Right ventricle myocardium superior (tissue), 1 donor: ENCODE measurements around the gene COL23A1. TPM values are rescaled to one million over a fixed set of nuclear protein-coding genes. Genes with fewer than 3 reads are reported as not detected.

Experiments used
- ATAC-seq: fragments of 200-7000 bp; cut with Tn5 transposase; one replicate; pipeline ENCODE4 v1.9.1; 2020; ENCODE audit warnings: mild to moderate bottlenecking; ENCODE audit not compliant: poor library complexity
- DNase-seq: peaks from one replicate; pipeline ENCODE4 v3.0.0-alpha.2; 2020
- intact Hi-C: fragments of 100-400 bp; cut with DNase I; formaldehyde crosslinking; loops from one replicate; pipeline ENCODE4 v1.11.2; 2022
- total RNA-seq: library from RNA; stranded (reverse); fragmentation: NEBNext Ultra II Directional; extraction: Animal tissue kit (Norgen Biotek cat#: 25700); gene quantifications from one replicate; pipeline ENCODE4 v1.2.1, GENCODE V29; 2021
- donor health status: DM: no; HTN: yes; CAD: no; lungs with severe emphysema.

Gene COL23A1
- total RNA-seq, 1 donor from 2014 or later: 18.8 TPM

GRCh38 chr5:178471711-178472110 lies 118.5 kb downstream of the COL23A1 start:
- ATAC-seq (no peak), DNase-seq (no peak)
- intact Hi-C loops: no loop called here

- intact Hi-C loops: no loop called here
- no peak for DNase-seq
- no peak for ATAC-seq
Observed at GRCh38 chr5:178470760-178471025, 119.5 kb downstream of the COL23A1 start.

- intact Hi-C loops: no loop called here
- no peak for ATAC-seq
- no peak for DNase-seq
Observed at GRCh38 chr5:178469975-178470759, 120.0 kb downstream of the COL23A1 start.

DNA sequence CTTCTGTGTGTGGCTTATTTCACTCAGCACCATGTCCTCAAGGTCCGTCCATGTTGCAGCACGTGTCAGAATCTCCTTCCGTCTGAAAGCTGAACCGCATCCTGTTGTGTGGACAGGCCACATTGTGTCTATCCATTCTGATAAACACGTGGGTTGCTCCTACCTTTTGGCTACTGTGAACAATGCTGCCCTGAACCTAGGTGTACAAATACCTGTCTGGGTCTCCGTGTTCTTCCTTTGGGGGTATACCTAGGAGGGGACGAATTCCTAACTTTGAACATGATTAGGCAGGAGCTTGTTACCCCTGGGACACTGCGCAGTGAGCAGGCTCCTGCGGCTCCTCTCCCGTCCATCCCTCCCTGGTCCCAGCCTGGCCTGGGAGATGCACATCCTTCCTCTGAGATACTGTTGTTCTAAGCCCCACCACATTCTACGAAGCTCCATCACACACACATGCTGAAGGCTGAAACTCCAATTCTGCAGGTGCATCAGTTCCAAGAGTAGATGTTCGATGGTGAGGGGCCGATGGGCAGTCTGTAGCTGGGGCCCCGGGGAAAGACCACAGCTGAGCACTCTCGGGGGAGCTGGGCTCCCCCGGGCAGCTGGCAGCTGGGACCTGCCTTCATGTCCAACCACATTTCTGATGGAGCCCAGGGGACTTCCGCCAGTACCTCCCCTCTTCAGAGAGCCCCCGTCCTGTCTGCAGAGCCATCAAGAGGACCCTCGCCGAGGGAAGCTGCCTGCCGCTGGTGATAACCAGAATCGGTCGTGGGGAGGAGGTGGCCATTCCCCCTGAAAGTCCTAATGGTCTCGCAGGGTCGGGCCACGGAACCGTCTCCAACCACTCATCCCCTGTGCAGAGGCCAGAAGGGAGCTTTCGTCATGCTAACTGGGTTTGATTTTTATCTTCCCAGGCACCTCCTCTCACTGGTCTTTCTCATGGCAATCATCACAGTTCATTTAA lies 120.9 kb downstream of the COL23A1 start:
- no peak for ATAC-seq
- intact Hi-C loops: no loop called here
- DNase-seq: no peak

DNA sequence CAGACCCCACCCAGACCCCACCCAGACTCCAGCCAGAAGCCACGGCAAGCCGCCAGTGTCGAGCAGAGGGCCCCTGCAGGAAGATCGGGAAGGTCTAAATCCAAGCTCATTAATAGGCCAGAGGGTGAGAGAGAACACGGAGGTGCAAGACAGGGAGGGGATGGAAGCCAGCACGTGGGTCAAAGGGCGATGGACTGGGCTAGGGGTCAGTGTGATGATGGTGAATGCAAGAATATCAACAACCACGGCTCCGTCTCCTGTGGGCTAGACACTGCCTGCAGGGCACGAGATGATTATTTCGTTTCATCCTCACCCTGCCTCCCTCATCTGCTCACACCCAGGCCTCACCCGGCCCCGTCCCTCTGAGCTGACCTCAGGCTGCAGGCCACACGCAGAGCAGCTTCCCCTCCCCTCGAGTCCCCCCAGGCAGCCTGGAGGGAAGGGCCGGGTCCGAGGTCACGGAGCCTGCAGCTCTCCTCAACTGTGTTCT lies 122.0 kb downstream of the COL23A1 start:
- DNase-seq (no peak), ATAC-seq (no peak)
- intact Hi-C loops: no loop called here

DNA sequence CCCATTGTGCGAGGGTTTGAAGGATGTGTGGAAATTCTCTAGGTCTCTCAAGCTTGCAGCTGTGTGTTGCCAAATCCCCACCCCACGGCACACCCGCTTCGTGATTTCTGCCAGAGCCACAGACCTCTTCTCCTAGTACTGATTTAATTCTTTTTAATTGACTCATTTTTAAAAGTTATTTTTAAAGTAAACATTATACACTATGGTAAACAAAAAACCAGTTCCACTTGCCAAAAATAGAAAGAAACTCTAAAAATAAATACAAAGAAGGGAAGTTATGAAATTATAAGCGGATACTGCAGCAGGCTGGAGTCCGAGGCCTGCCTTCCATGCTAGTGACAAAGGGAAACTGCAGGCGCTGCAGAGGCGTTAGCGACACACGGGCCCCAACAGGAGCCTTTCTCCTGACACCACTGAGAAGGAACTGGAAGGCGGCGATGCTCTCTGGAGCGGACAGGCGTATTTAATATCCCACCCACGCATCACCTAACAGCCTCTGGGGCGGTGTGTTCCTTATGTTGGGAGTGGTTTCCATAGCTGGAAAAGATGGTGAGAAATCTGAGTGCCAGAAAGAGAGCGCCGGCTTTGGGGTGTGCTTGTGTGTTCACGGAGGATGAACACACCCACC lies 122.5 kb downstream of the COL23A1 start:
- peak; percentile 74 for DNase-seq
- intact Hi-C loops: no loop called here
- peak; percentile 55 for ATAC-seq

- intact Hi-C loops: no loop called here
- DNase-seq (no peak), ATAC-seq (no peak)
Observed at GRCh38 chr5:178467205-178467567, 123.0 kb downstream of the COL23A1 start.

- intact Hi-C loops: no loop called here
Observed at GRCh38 chr5:178466342-178466741, 123.9 kb downstream of the COL23A1 start.

DNA sequence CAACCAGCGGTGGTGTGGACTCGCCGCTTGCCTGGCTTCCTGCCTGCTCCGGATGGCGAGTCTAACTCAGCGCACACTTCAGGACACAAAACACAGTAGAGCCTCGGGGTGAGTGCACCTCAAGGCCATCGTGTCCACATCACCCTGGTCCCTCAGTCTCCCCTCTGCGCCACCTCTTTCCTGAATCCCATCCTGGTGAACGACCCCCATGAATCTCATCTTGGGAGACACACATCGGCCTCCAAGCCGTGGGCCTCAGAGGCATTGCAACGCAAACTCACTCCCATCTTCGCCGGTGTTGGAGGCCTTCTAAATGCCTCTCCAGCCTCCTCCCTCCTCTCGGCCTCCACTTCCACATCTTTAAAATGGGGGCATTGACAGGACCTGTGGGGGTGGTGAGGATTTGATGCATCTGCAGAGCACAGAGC lies 124.3 kb downstream of the COL23A1 start:
- ATAC-seq (no peak), DNase-seq (no peak)
- intact Hi-C loops: no loop called here

More at GRCh38 chr5:178466342-178466741, 123.9 kb downstream of the COL23A1 start:
- ATAC-seq (no peak), DNase-seq (no peak)

- no peak for ATAC-seq
- no peak for DNase-seq
- intact Hi-C loops: no loop called here
Observed at GRCh38 chr5:178465228-178465860, 124.8 kb downstream of the COL23A1 start.

GRCh38 chr5:178464431-178465048 lies 125.7 kb downstream of the COL23A1 start:
- DNase-seq (no peak), ATAC-seq (no peak)
- intact Hi-C loops: loop anchor here (5.0 kb wide), 1 partner anchor 83 kb away; no protein-coding TSS in a partner anchor

GRCh38 chr5:178463321-178464155 lies 126.7 kb downstream of the COL23A1 start:
- DNase-seq: no peak
- ATAC-seq: no peak
- intact Hi-C loops: loop anchor here (5.0 kb wide), 1 partner anchor 84 kb away; no protein-coding TSS in a partner anchor

DNA sequence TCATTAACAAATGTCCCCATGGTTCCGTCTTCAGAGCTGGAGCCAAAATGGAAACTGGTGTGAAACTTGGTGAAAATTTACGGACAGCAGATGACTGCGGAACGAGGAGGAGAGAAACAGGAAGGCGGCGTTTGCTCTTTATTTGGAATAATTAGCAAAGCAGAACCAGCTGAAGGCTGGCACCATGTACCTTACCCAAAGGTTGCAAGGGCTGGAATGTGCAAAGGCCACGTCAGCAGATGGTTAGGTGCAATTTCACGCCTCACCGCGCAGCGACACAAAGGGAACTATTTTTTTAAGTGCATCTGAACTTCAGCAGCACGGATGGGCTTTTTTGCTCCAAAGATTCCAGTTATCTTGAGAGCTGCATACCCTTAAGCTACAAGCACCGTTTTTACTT lies 127.4 kb downstream of the COL23A1 start:
- DNase-seq (no peak), ATAC-seq (no peak)
- intact Hi-C loops: loop anchor here (5.0 kb wide), 1 partner anchor 84 kb away; no protein-coding TSS in a partner anchor

DNA sequence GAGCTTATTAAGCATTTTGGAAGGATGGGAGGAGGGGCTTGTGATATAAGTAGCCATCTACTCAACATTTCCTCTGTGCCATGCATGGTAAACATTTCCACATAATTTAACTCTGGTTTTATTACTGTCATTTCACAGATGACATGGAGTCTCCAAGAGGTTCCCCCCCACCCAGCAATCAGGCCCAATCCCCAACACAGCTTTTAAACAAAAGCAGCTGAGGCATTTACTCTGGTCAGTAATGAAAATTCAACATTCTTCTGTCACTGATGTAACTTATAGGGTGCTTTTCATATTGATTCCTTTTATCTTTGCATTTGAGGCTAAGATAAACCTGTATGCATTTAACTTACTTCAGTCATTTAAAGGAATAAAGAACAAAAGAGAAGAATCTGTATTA lies 128.1 kb downstream of the COL23A1 start:
- intact Hi-C loops: loop anchor here (5.0 kb wide), 1 partner anchor 85 kb away; no protein-coding TSS in a partner anchor
- DNase-seq: no peak

GRCh38 chr5:178461004-178461730 lies 129.0 kb downstream of the COL23A1 start:
- peak; percentile 94 for ATAC-seq
- intact Hi-C loops: loop anchor here (5.0 kb wide), 1 partner anchor 86 kb away; no protein-coding TSS in a partner anchor

More for the DNA sequence above, 128.1 kb downstream of the COL23A1 start:
- ATAC-seq: no peak

GRCh38 chr5:178460598-178460997 lies 129.6 kb downstream of the COL23A1 start:
- ATAC-seq (peak; percentile 40), DNase-seq (no peak)
- intact Hi-C loops: loop anchor here (5.0 kb wide), 1 partner anchor 87 kb away; no protein-coding TSS in a partner anchor

More at GRCh38 chr5:178461004-178461730, 129.0 kb downstream of the COL23A1 start:
- peak; percentile 89 for DNase-seq
